C1 segment of cervical spinal cord (tissue), 14 donors: ENCODE data around the gene IFNL3.
"Not testable (repeated sequence)": the region's sequence is repeated elsewhere in the genome, so short reads cannot be mapped to it uniquely, and the experiment has no call there.

Experiments used
- DNase-seq, 14 donors: peaks; one replicate each; lab custom pipeline; 2025; lab: John Stamatoyannopoulos, UW

The IFNL3 gene

GRCh38 chr19:39253374-39254149 lies 8.8 kb upstream of the IFNL3 start:
- no peak for DNase-seq

- DNase-seq = no peak
Measured at GRCh38 chr19:39252458-39252857, 7.7 kb upstream of the IFNL3 start.

GRCh38 chr19:39251846-39252245 lies 7.0 kb upstream of the IFNL3 start:
- DNase-seq = no peak

- no peak for DNase-seq
Measured at GRCh38 chr19:39251081-39251480, 6.3 kb upstream of the IFNL3 start.

GRCh38 chr19:39248806-39249205 lies 4.0 kb upstream of the IFNL3 start, which contains the start of gene IFNL4:
IFNL4 (minus strand) TSS chr19:39248856.
- DNase-seq = no peak

- DNase-seq = peak in 1 of 14 donors; percentile 3
Measured at GRCh38 chr19:39247701-39248664, 3.2 kb upstream of the IFNL3 start.

- DNase-seq = peak in 4 of 14 donors; percentile 1 to 32 (median 4)
Measured at GRCh38 chr19:39246951-39247669, 2.3 kb upstream of the IFNL3 start.

GRCh38 chr19:39245166-39245565 lies 360 bp upstream of the IFNL3 start:
- not testable (repeated sequence) for DNase-seq

GRCh38 chr19:39243741-39244140 lies 1.1 kb downstream of the IFNL3 start:
- not testable (repeated sequence) for DNase-seq

GRCh38 chr19:39240421-39240820 lies 4.4 kb downstream of the IFNL3 start:
- DNase-seq = no peak

GRCh38 chr19:39238944-39239343 lies 5.9 kb downstream of the IFNL3 start:
- no peak for DNase-seq

GRCh38 chr19:39238209-39238608 lies 6.6 kb downstream of the IFNL3 start:
- no peak for DNase-seq

GRCh38 chr19:39237200-39238184 lies 7.3 kb downstream of the IFNL3 start:
- no peak for DNase-seq

- DNase-seq = no peak
Measured at GRCh38 chr19:39236527-39236926, 8.3 kb downstream of the IFNL3 start.

GRCh38 chr19:39232708-39233107 lies 12.1 kb downstream of the IFNL3 start:
- no peak for DNase-seq

- no peak for DNase-seq
Measured at GRCh38 chr19:39230096-39230764, 14.6 kb downstream of the IFNL3 start.

- DNase-seq = no peak
Measured at GRCh38 chr19:39224910-39225309, 19.9 kb downstream of the IFNL3 start.

- no peak for DNase-seq
Measured at GRCh38 chr19:39223703-39224279, 21.0 kb downstream of the IFNL3 start.

- DNase-seq = not testable (repeated sequence)
Measured at GRCh38 chr19:39219108-39219507, 25.7 kb downstream of the IFNL3 start.
